NCI-H2029 (cell line): Measurements from ENCODE around the gene ABCB9.
A peak's percentile ranks its signal among the peaks of the same experiment; 100 is the strongest.
"Not testable (repeated sequence)": the region's sequence is repeated elsewhere in the genome, so short reads cannot be mapped to it uniquely, and the experiment has no call there.

ENCODE experiments used
- DNase-seq: peaks from one replicate; lab custom pipeline; 2025; lab: John Stamatoyannopoulos, UW

ABCB9 gene

GRCh38 chr12:122937622-122938091 is 28.6 kb downstream of the ABCB9 start:
- DNase-seq = no peak

GRCh38 chr12:122935318-122935717 is 30.9 kb downstream of the ABCB9 start:
- DNase-seq = no peak

- no peak for DNase-seq
Observed at GRCh38 chr12:122934722-122935121, 31.5 kb downstream of the ABCB9 start.

- DNase-seq = no peak
Observed at GRCh38 chr12:122932207-122932606, 34.1 kb downstream of the ABCB9 start.

GRCh38 chr12:122929812-122930211 is 36.5 kb downstream of the ABCB9 start:
- DNase-seq = no peak

- DNase-seq = no peak
Observed at GRCh38 chr12:122929148-122929538, 37.1 kb downstream of the ABCB9 start.

- DNase-seq = no peak
Observed at GRCh38 chr12:122928404-122929147, 37.7 kb downstream of the ABCB9 start.

- DNase-seq = no peak
Observed at GRCh38 chr12:122927756-122928403, 38.4 kb downstream of the ABCB9 start.

GRCh38 chr12:122921917-122922316 is 44.3 kb downstream of the ABCB9 start:
- DNase-seq = peak; percentile 50

GRCh38 chr12:122920687-122921086 is 45.6 kb downstream of the ABCB9 start:
- DNase-seq = no peak

GRCh38 chr12:122918827-122919226 is 47.4 kb downstream of the ABCB9 start:
- no peak for DNase-seq

- no peak for DNase-seq
Observed at GRCh38 chr12:122917507-122918121, 48.6 kb downstream of the ABCB9 start.

- DNase-seq = peak; percentile 58
Observed at GRCh38 chr12:122909442-122910288, 56.6 kb downstream of the ABCB9 start.

- no peak for DNase-seq
Observed at GRCh38 chr12:122908915-122909314, 57.3 kb downstream of the ABCB9 start.

- not testable (repeated sequence) for DNase-seq
Observed at GRCh38 chr12:122905258-122905657, 61.0 kb downstream of the ABCB9 start.

- DNase-seq = no peak
Observed at GRCh38 chr12:122903693-122904034, 62.6 kb downstream of the ABCB9 start.

GRCh38 chr12:122902854-122903692 is 63.2 kb downstream of the ABCB9 start:
- DNase-seq = no peak

- no peak for DNase-seq
Observed at GRCh38 chr12:122899887-122900286, 66.4 kb downstream of the ABCB9 start.

GRCh38 chr12:122896662-122897061 is 69.6 kb downstream of the ABCB9 start:
- no peak for DNase-seq

GRCh38 chr12:122895704-122896636 is 70.3 kb downstream of the ABCB9 start, which contains the start of gene VPS37B:
TSS of gene VPS37B (minus strand) at chr12:122896124. CDS start at chr12:122896062, 62 bp downstream.
- DNase-seq = peak; percentile 74
